Peyer's patch (tissue), 4 donors: ENCODE data around the gene NCAN. TPM values are rescaled to one million over a fixed set of nuclear protein-coding genes. Genes with fewer than 3 reads are reported as not detected.

Experiments
- DNase-seq, 3 donors: peaks; one replicate each; pipeline ENCODE4 v3.0.0-alpha.2; 2017 to 2019
- H3K27ac ChIP-seq, 4 donors: fragments of 200-600 bp; sonication (generic); one replicate each; pipeline ENCODE4 v1.5.1; 2016 to 2019
- H3K27me3 ChIP-seq, 2 donors: fragments of 200-600 bp; sonication (generic); one replicate each; pipeline ENCODE4 v1.5.1; 2019
- H3K36me3 ChIP-seq, 3 donors: fragments of 200-600 bp; sonication (generic); one replicate each; pipeline ENCODE4 v1.5.1; 2016 to 2019
- H3K4me1 ChIP-seq, 4 donors: fragments of 200-600 bp; sonication (generic); one replicate each; pipeline ENCODE4 v1.5.1; 2016 to 2019
- H3K4me3 ChIP-seq, 4 donors: fragments of 200-600 bp; sonication (generic); 1 replicate in 3 of 4; 2 replicates in 1 of 4; pipeline ENCODE4 v1.5.1; 2016 to 2019; ENCODE audit warnings: mild to moderate bottlenecking in 1 of 4
- H3K9me3 ChIP-seq, 4 donors: fragments of 200-600 bp; sonication (generic); one replicate each; pipeline ENCODE4 v1.5.1; 2016 to 2019; ENCODE audit warnings: mild to moderate bottlenecking in 1 of 4
- CTCF ChIP-seq, 6 experiments: fragments of 450-650 bp in 4 of 6; fragments of 200-600 bp in 2 of 6; sonication (generic) in 1 of 6; IDR thresholded peaks; one replicate each; pipeline ENCODE4 v1.5.1; 2017 to 2019; ENCODE audit warnings: antibody characterized with exemption in 6 of 6, mild to moderate bottlenecking in 3 of 6, moderate library complexity in 1 of 6
- POLR2A ChIP-seq, 2 donors: fragments of 450-650 bp; IDR thresholded peaks; one replicate each; pipeline ENCODE4 v1.5.1; 2017; ENCODE audit warnings: antibody characterized with exemption in 2 of 2, mild to moderate bottlenecking in 2 of 2, moderate library complexity in 2 of 2
- total RNA-seq, 4 donors: library from RNA; depleted of rRNA; stranded (reverse); fragments of >200 nt; gene quantifications; one replicate each; pipeline ENCODE4 v1.1.0, GENCODE V29; 2016

The NCAN gene
- total RNA-seq, 4 donors from 2014 or later: not detected

GRCh38 chr19:19278315-19278714, 66.6 kb downstream of the NCAN start:
- no peaks in the 10 kb centered on the region for H3K9me3 ChIP-seq
- no peak overlapping the region for H3K4me3 ChIP-seq
- TF ChIP-seq POLR2A (IDR thresholded peaks at IDR 0.05) (no peak), CTCF (IDR thresholded peaks at IDR 0.05) (no peak)
- H3K27ac ChIP-seq: no peak overlapping the region
- peaks cover 0 to 23% (median 3%) of the 10 kb centered on the region in 4 donors for H3K4me1 ChIP-seq
- H3K27me3 ChIP-seq: no peaks in the 10 kb centered on the region
- DNase-seq: no peak
- peaks cover 0 to 76% (median 0%) of the 10 kb centered on the region in 3 donors for H3K36me3 ChIP-seq

- Histone ChIP-seq H3K4me3 (no peak overlapping the region), H3K4me1 (peaks cover 0 to 15% (median 1%) of the 10 kb centered on the region in 4 donors), H3K27ac (no peak overlapping the region), H3K27me3 (no peaks in the 10 kb centered on the region), H3K36me3 (peaks cover 0 to 84% (median 0%) of the 10 kb centered on the region in 3 donors), H3K9me3 (no peaks in the 10 kb centered on the region)
- DNase-seq: no peak
- TF ChIP-seq POLR2A (IDR thresholded peaks at IDR 0.05): no peak
- no peak for TF ChIP-seq CTCF (IDR thresholded peaks at IDR 0.05)
Measured at GRCh38 chr19:19279062-19279612, 67.4 kb downstream of the NCAN start.

GRCh38 chr19:19279853-19280252, 68.1 kb downstream of the NCAN start:
- H3K27me3 ChIP-seq: no peaks in the 10 kb centered on the region
- no peak overlapping the region for H3K27ac ChIP-seq
- no peak for DNase-seq
- H3K4me3 ChIP-seq: no peak overlapping the region
- TF ChIP-seq POLR2A (IDR thresholded peaks at IDR 0.05): no peak
- TF ChIP-seq CTCF (IDR thresholded peaks at IDR 0.05): no peak
- peaks cover 0 to 10% (median 1%) of the 10 kb centered on the region in 4 donors for H3K4me1 ChIP-seq
- peaks cover 0 to 90% (median 0%) of the 10 kb centered on the region in 3 donors for H3K36me3 ChIP-seq
- no peaks in the 10 kb centered on the region for H3K9me3 ChIP-seq

GRCh38 chr19:19280561-19280960, 68.8 kb downstream of the NCAN start:
- no peak overlapping the region for H3K27ac ChIP-seq
- no peak for DNase-seq
- H3K36me3 ChIP-seq: peaks cover 0 to 88% (median 0%) of the 10 kb centered on the region in 3 donors
- no peaks in the 10 kb centered on the region for H3K9me3 ChIP-seq
- TF ChIP-seq CTCF (IDR thresholded peaks at IDR 0.05) (no peak), POLR2A (IDR thresholded peaks at IDR 0.05) (no peak)
- H3K4me3 ChIP-seq: no peak overlapping the region
- H3K27me3 ChIP-seq: no peaks in the 10 kb centered on the region
- peaks cover 0 to 3% (median 0%) of the 10 kb centered on the region in 4 donors for H3K4me1 ChIP-seq

GRCh38 chr19:19285686-19286085, 73.9 kb downstream of the NCAN start:
- Histone ChIP-seq H3K27me3 (no peaks in the 10 kb centered on the region), H3K36me3 (peaks cover 0 to 83% (median 0%) of the 10 kb centered on the region in 3 donors), H3K4me1 (no peaks in the 10 kb centered on the region), H3K9me3 (no peaks in the 10 kb centered on the region), H3K4me3 (no peak overlapping the region), H3K27ac (no peak overlapping the region)
- TF ChIP-seq CTCF (IDR thresholded peaks at IDR 0.05) (no peak), POLR2A (IDR thresholded peaks at IDR 0.05) (no peak)
- no peak for DNase-seq
